Thyroid gland (tissue), 4 donors: ENCODE data around the gene TNF. TPM values are rescaled to one million over a fixed set of nuclear protein-coding genes. Genes with fewer than 3 reads are reported as not detected.

ENCODE experiments used
- DNase-seq, 2 donors: peaks; one replicate each; pipeline ENCODE4 v3.0.0-alpha.2; 2019
- H3K27ac ChIP-seq, 3 donors: fragments of 200-600 bp; sonication (generic); 1 replicate in 2 of 3; 2 replicates in 1 of 3; pipeline ENCODE4 v1.5.1; 2016 to 2019; ENCODE audit warnings: mild to moderate bottlenecking in 1 of 3, moderate library complexity in 1 of 3
- H3K27me3 ChIP-seq: fragments of 200-600 bp; sonication (generic); one replicate; pipeline ENCODE4 v1.5.1; 2019
- H3K36me3 ChIP-seq, 2 donors: fragments of 200-600 bp; sonication (generic); one replicate each; pipeline ENCODE4 v1.5.1; 2016 to 2019
- H3K4me1 ChIP-seq, 2 donors: fragments of 200-600 bp; sonication (generic); one replicate each; pipeline ENCODE4 v1.5.1; 2017 to 2019
- H3K4me3 ChIP-seq, 3 donors: fragments of 200-600 bp; sonication (generic); replicated peaks in 1 of 3; 1 replicate in 2 of 3; 2 replicates in 1 of 3; pipeline ENCODE4 v1.5.1; 2016; ENCODE audit warnings: mild to moderate bottlenecking in 1 of 3
- H3K9me3 ChIP-seq: fragments of 200-600 bp; sonication (generic); one replicate; pipeline ENCODE4 v1.5.1; 2017
- CTCF ChIP-seq, 6 experiments: fragments of 200-600 bp in 3 of 6; fragments of 450-650 bp in 3 of 6; sonication (generic) in 3 of 6; IDR thresholded peaks; one replicate each; pipeline ENCODE4 v1.5.1; 2016 to 2019; ENCODE audit warnings: antibody characterized with exemption in 6 of 6, mild to moderate bottlenecking in 2 of 6, inconsistent platforms in 1 of 6, moderate library complexity in 1 of 6
- POLR2A ChIP-seq, 2 donors: fragments of 450-650 bp; IDR thresholded peaks; one replicate each; pipeline ENCODE4 v1.6.1; 2017; ENCODE audit warnings: antibody characterized with exemption in 2 of 2, mild to moderate bottlenecking in 2 of 2, moderate library complexity in 1 of 2
- WGBS, 2 donors: methylation state at CpG; one replicate each; pipeline ENCODE4 v1.1.5; 2017; 5-methylcytosine and 5-hydroxymethylcytosine counted together
- intact Hi-C: fragments of 100-400 bp; cut with DNase I; formaldehyde crosslinking; loops from one replicate; pipeline ENCODE4 v1.15.1; 2023
- total RNA-seq, 4 donors: library from RNA; depleted of rRNA; stranded (reverse); fragments of >200 nt; gene quantifications; one replicate each; pipeline ENCODE4 v1.2.3, GENCODE V29; 2016

The TNF gene
- total RNA-seq, 4 donors from 2014 or later: 0.42 TPM; not detected in 3

GRCh38 chr6:31546339-31546957 lies 28.9 kb upstream of the TNF start, which contains the start of gene ATP6V1G2:
Gene ATP6V1G2 (minus strand): TSS chr6:31546608. CDS start chr6:31546559, 49 bp downstream.
- peaks cover 4 to 22% of the 10 kb centered on the region in 2 donors for H3K36me3 ChIP-seq

GRCh38 chr6:31546958-31547726 lies 28.2 kb upstream of the TNF start, which contains the start of gene NFKBIL1:
Gene NFKBIL1 (plus strand): TSS chr6:31547608. CDS start chr6:31547695, 87 bp downstream.
- peak within 1 kb of the TSS in 2 of 3 donors; percentile 7 to 25 for H3K4me3 ChIP-seq
- no peaks in the 10 kb centered on the region for H3K27me3 ChIP-seq
- H3K4me1 ChIP-seq: peaks cover 17 to 18% of the 10 kb centered on the region in 2 donors
- peak; percentile 96 for DNase-seq
- no peaks in the 10 kb centered on the region for H3K9me3 ChIP-seq
- H3K36me3 ChIP-seq: peaks cover 4 to 22% of the 10 kb centered on the region in 2 donors
- 0 to 1% methylated on average over 24 to 25 of the region's 25 CpGs for whole genome bisulfite sequencing, 2 donors
- intact Hi-C loops: loop anchor here (5.0 to 10.0 kb wide), 2 partner anchors 50 to 52 kb away; partner anchors contain the start of gene MICB
- TF ChIP-seq POLR2A (IDR thresholded peaks at IDR 0.05) (peak in 1 of 2 donors; percentile 68), CTCF (IDR thresholded peaks at IDR 0.05) (no peak)
- peak within 1 kb of the TSS; percentile 66 to 85 (median 66) for H3K27ac ChIP-seq

More at GRCh38 chr6:31546339-31546957, 28.9 kb upstream of the TNF start, which contains the start of gene ATP6V1G2:
- H3K27me3 ChIP-seq: no peaks in the 10 kb centered on the region
- DNase-seq: peak; percentile 90
- peak within 1 kb of the TSS; percentile 66 to 85 (median 66) for H3K27ac ChIP-seq
- WGBS, 2 donors: 5 to 6% methylated on average over 11 of the region's 11 CpGs
- peak within 1 kb of the TSS in 2 of 3 donors; percentile 7 to 25 for H3K4me3 ChIP-seq
- TF ChIP-seq CTCF (IDR thresholded peaks at IDR 0.05) (peak; percentile 72 to 98 (median 97)), POLR2A (IDR thresholded peaks at IDR 0.05) (no peak)
- H3K9me3 ChIP-seq: no peaks in the 10 kb centered on the region
- H3K4me1 ChIP-seq: peaks cover 17 to 18% of the 10 kb centered on the region in 2 donors
- intact Hi-C loops: loop anchor here (5.0 to 10.0 kb wide), 2 partner anchors 51 to 52 kb away; partner anchors contain the start of gene MICB

- H3K9me3 ChIP-seq: no peaks in the 10 kb centered on the region
- H3K4me1 ChIP-seq: peaks cover 13 to 14% of the 10 kb centered on the region in 2 donors
- DNase-seq: peak in 1 of 2 donors; percentile 12
- WGBS, 2 donors: 72 to 78% methylated on average over 18 to 24 of the region's 24 CpGs
- peak overlapping the region in 2 of 3 donors; percentile 7 to 25 for H3K4me3 ChIP-seq
- H3K27ac ChIP-seq: peak overlapping the region; percentile 66 to 85 (median 66)
- intact Hi-C loops: loop anchor here (5.0 to 10.0 kb wide), 2 partner anchors 49 to 53 kb away; partner anchors contain the start of gene MICB
- TF ChIP-seq POLR2A (IDR thresholded peaks at IDR 0.05) (no peak), CTCF (IDR thresholded peaks at IDR 0.05) (no peak)
- peaks cover 4 to 22% of the 10 kb centered on the region in 2 donors for H3K36me3 ChIP-seq
- H3K27me3 ChIP-seq: no peaks in the 10 kb centered on the region
Measured at GRCh38 chr6:31547727-31548543, 27.4 kb upstream of the TNF start.

GRCh38 chr6:31548544-31548873 lies 26.9 kb upstream of the TNF start:
- H3K36me3 ChIP-seq: peaks cover 5 to 22% of the 10 kb centered on the region in 2 donors
- WGBS, 2 donors: 93 to 96% methylated on average over 2 of the region's 2 CpGs

More at GRCh38 chr6:31548544-31548873, 26.9 kb upstream of the TNF start:
- intact Hi-C loops: loop anchor here (5.0 to 10.0 kb wide), 2 partner anchors 49 to 54 kb away; partner anchors contain the start of gene MICB
- no peaks in the 10 kb centered on the region for H3K9me3 ChIP-seq
- peak overlapping the region in 1 of 3 donors; percentile 25 for H3K4me3 ChIP-seq
- H3K27me3 ChIP-seq: no peaks in the 10 kb centered on the region
- no peak for DNase-seq
- TF ChIP-seq CTCF (IDR thresholded peaks at IDR 0.05): no peak
- TF ChIP-seq POLR2A (IDR thresholded peaks at IDR 0.05): no peak
- peaks cover 11 to 13% of the 10 kb centered on the region in 2 donors for H3K4me1 ChIP-seq
- H3K27ac ChIP-seq: peak overlapping the region in 1 of 3 donors; percentile 85
